Measurements from ENCODE around the gene ERI3.

ERI3 gene

DNA sequence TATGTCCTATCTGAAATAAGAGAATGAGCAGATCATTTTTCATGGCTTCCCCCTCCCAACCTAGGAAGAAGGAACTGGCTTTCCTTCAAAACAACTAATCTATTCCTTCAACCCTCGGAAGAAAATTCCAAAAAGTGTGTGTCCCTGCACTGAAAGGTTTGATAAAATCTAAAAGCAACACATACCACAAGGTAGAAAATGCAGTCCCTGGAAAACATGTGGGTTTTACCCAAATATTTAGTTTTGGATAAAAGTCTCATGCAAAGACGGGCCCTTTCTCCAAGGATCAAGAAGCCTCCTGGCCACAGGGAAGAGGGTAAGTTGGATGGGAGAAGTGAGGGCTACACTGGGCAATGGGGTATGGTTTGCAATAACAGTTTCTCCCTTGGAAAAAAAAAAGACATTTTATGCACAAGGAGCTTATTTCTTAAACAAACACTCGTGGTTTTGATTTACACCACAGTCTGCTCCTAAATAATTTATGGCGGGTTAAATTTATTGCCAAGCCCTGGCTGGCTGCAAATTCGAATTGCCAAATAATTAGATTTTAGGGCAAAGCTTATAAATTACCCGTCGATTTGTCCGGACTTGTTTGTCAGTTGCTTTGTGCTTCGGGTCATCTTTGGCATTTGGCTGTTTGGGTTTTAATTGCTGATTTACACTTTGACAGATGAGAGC is 28.9 kb downstream of the ERI3 start:
- Histone ChIP-seq H3K27me3 (ENCODE audit: control insufficient read depth, insufficient read depth, low read length) (no peaks in the 10 kb centered on the region), H3K9me3 (ENCODE audit: control insufficient read depth, low read length) (no peaks in the 10 kb centered on the region), H3K36me3 (ENCODE audit: control insufficient read depth, insufficient read depth, low read length) (no peaks in the 10 kb centered on the region), H3K4me1 (ENCODE audit: control insufficient read depth, insufficient read depth, low read length) (peaks cover 17% of the 10 kb centered on the region), H3K9ac (ENCODE audit: low read length) (no peak overlapping the region), H3K4me3 (ENCODE audit: low read length) (no peak overlapping the region)

DNA sequence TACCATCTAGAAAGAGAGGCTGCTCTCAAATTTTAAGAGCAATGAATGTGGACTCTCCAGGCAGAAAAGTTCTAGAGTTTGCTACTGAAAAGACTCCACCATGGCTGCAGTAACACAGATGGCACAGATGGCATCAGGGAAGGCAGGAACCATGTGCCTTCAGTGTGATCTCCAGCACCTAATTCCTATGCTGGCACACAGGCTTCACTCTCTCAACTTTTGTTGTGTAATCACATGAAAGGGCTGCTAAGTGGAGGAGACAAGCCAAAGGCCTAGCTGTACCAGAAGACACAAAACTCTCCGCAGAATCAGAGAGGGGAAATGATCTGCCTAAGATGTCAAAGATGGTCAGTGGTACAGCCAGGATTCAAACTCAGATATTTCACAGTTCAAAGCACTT is 31.1 kb downstream of the ERI3 start:
- H3K9me3 ChIP-seq (ENCODE audit: control insufficient read depth, low read length) = no peaks in the 10 kb centered on the region
- no peaks in the 10 kb centered on the region for H3K27me3 ChIP-seq (ENCODE audit: control insufficient read depth, insufficient read depth, low read length)
- H3K4me3 ChIP-seq (ENCODE audit: low read length) = no peak overlapping the region
- no peaks in the 10 kb centered on the region for H3K36me3 ChIP-seq (ENCODE audit: control insufficient read depth, insufficient read depth, low read length)
- H3K4me1 ChIP-seq (ENCODE audit: control insufficient read depth, insufficient read depth, low read length) = peaks cover 17% of the 10 kb centered on the region
- H3K9ac ChIP-seq (ENCODE audit: low read length) = no peak overlapping the region

DNA sequence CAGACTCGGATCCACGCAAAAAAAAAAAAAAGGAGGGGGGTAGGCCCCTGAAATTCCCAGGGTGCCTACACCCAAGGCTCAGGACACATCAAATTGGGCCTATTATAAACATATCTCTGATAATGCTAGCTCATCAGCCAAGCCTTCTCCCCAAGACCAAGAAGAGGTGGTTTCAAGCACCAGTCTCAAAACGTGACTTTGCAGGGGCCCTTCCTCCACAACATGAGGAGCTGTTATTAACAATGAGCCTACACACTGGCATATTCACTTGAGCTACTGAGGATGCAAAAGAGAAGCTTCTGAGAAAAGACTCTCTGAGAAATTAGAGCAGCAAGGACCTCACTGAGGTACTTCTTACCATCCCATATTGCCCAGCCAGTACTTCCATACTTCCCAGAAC is 32.7 kb downstream of the ERI3 start:
- Histone ChIP-seq H3K4me1 (ENCODE audit: control insufficient read depth, insufficient read depth, low read length) (peaks cover 9% of the 10 kb centered on the region), H3K9ac (ENCODE audit: low read length) (no peak overlapping the region), H3K9me3 (ENCODE audit: control insufficient read depth, low read length) (no peaks in the 10 kb centered on the region), H3K27me3 (ENCODE audit: control insufficient read depth, insufficient read depth, low read length) (no peaks in the 10 kb centered on the region), H3K36me3 (ENCODE audit: control insufficient read depth, insufficient read depth, low read length) (no peaks in the 10 kb centered on the region), H3K4me3 (ENCODE audit: low read length) (no peak overlapping the region)

DNA sequence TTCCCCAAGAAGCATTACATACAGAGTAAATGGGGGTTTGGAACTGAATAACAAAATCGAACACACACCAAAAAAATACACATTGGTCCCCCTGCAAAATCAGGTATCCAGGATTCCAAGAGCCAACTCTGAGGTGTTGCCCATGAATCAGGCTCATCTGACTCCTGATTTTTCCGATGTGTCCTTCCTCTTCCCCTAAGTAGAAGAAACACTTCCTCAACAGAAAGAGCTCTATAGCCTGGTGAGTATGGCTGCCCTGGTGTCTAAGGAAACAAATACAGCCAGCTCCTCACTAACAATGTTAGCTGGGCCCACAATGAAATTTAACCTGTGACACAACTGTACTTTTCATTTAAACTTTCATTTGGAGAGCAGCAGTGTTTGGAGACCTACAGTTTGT is 33.6 kb downstream of the ERI3 start:
- H3K27me3 ChIP-seq (ENCODE audit: control insufficient read depth, insufficient read depth, low read length) = no peaks in the 10 kb centered on the region
- H3K9ac ChIP-seq (ENCODE audit: low read length) = no peak overlapping the region
- H3K4me1 ChIP-seq (ENCODE audit: control insufficient read depth, insufficient read depth, low read length) = no peaks in the 10 kb centered on the region
- H3K36me3 ChIP-seq (ENCODE audit: control insufficient read depth, insufficient read depth, low read length) = no peaks in the 10 kb centered on the region
- H3K4me3 ChIP-seq (ENCODE audit: low read length) = no peak overlapping the region
- H3K9me3 ChIP-seq (ENCODE audit: control insufficient read depth, low read length) = no peaks in the 10 kb centered on the region

DNA sequence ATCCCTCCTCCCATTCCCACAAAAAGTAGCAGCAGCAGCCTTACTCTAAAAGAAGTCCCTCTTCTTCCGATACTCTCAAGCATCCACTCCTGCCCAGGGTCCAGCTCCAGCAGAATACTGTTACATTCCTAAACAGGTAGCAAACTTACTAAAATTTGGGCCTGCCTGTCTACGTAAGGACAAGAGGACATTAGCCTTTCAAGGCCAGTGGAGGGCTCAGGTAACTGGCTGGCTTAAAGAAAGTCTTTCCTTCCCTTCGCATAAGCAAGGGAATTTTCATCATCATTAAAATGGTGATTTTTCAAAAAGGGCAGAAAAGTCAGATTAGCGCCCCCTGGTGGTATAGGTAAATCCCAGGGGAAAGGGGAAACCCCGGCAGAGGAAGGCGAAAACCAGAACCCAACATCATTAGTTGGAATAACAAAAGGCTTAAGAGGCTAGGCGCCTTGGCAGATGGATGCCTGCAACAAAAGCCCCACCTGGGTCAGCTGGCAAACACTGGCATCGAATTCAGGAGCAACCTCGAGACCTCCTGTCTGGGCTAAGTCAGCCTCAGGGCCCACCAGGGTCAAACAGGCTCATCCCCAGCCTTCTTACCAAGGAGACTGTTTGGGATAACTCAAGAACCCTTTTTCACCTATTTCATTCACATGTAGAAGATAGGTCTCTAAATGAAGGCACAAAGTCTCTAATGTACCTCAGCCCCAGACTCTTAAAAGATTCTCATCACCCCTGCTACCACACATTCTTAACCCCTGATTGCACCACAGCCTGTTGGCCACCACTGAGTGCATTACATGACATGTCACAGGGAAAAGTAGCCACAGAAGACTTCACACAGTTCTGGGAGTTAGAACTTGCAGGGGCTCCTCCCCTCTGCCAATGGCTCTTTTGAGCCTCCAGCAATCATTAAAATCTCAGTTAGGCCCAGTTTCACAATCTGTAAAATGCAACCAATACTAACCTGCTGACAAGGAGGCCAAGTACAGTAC is 36.7 kb downstream of the ERI3 start:
- H3K9ac ChIP-seq (ENCODE audit: low read length) = no peak overlapping the region
- H3K27me3 ChIP-seq (ENCODE audit: control insufficient read depth, insufficient read depth, low read length) = no peaks in the 10 kb centered on the region
- no peak overlapping the region for H3K4me3 ChIP-seq (ENCODE audit: low read length)
- H3K36me3 ChIP-seq (ENCODE audit: control insufficient read depth, insufficient read depth, low read length) = no peaks in the 10 kb centered on the region
- no peaks in the 10 kb centered on the region for H3K4me1 ChIP-seq (ENCODE audit: control insufficient read depth, insufficient read depth, low read length)
- H3K9me3 ChIP-seq (ENCODE audit: control insufficient read depth, low read length) = no peaks in the 10 kb centered on the region

DNA sequence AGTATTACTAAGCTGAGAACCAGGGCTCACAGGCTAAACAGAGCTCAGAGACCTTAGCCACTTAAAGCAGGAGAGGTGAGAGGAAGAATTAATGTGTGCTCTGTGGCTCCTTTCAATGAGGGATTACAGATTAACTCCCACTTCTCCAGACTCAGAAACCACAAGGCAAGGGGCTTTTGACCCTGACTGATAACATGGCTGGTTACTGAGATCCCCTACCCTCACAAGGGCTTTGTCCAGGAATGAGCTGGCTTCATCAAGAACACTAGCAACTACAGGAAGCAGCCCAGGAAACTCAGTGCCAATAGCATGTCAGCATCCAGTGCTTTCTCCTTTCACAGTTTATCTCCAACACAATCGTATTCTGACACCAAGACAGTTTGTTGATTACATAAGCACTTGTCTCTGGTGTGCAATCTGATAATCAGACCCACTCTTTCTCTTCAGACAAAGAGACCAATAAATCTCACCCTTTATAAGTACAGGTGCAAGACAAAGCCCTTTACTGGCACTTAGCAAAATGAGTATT is 38.8 kb downstream of the ERI3 start:
- Histone ChIP-seq H3K36me3 (ENCODE audit: control insufficient read depth, insufficient read depth, low read length) (no peaks in the 10 kb centered on the region), H3K4me1 (ENCODE audit: control insufficient read depth, insufficient read depth, low read length) (no peaks in the 10 kb centered on the region), H3K27me3 (ENCODE audit: control insufficient read depth, insufficient read depth, low read length) (no peaks in the 10 kb centered on the region), H3K9me3 (ENCODE audit: control insufficient read depth, low read length) (no peaks in the 10 kb centered on the region), H3K9ac (ENCODE audit: low read length) (no peak overlapping the region), H3K4me3 (ENCODE audit: low read length) (no peak overlapping the region)

DNA sequence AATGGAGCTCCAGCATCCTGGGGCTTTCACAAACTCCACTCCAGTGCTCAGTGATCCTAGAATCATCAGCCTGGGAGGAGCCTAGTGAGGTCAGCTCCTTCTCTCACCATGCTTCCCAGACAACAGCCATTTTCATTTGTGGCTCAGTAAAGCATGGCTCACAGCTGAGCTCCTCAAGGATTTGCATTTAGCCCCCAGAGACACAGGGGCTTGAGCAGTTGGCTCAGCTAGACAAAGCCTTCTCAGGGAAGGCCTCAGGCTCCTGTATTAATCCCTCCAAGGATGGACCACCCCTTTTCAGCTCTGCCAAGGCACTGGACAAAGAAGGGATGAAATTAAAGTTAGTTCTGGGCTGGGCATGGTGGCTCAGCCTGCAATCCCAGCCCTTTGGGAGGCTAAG is 39.5 kb downstream of the ERI3 start:
- no peaks in the 10 kb centered on the region for H3K9me3 ChIP-seq (ENCODE audit: control insufficient read depth, low read length)
- no peaks in the 10 kb centered on the region for H3K36me3 ChIP-seq (ENCODE audit: control insufficient read depth, insufficient read depth, low read length)
- H3K9ac ChIP-seq (ENCODE audit: low read length) = no peak overlapping the region
- H3K4me3 ChIP-seq (ENCODE audit: low read length) = no peak overlapping the region
- H3K27me3 ChIP-seq (ENCODE audit: control insufficient read depth, insufficient read depth, low read length) = no peaks in the 10 kb centered on the region
- H3K4me1 ChIP-seq (ENCODE audit: control insufficient read depth, insufficient read depth, low read length) = no peaks in the 10 kb centered on the region

DNA sequence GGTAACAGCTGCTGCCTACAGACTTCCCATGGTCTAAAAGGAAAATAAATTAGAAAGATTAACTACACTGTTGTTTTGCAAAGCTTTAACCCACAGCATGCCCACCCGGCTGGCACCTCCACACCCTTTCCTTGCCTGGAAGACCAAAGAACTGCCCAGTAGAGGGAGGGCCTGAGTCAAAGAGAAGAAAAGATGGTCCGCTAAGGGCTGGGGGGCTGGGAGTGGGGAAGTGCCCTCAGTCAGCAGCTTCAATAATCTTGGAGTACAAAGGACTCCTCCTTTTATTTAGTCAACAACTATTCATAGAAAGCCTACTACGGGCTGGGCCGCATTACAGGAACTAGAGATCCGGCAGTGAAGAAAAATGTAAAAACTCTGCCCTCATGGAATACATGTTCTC is 40.6 kb downstream of the ERI3 start:
- Histone ChIP-seq H3K9me3 (ENCODE audit: control insufficient read depth, low read length) (no peaks in the 10 kb centered on the region), H3K4me3 (ENCODE audit: low read length) (no peak overlapping the region), H3K4me1 (ENCODE audit: control insufficient read depth, insufficient read depth, low read length) (no peaks in the 10 kb centered on the region), H3K27me3 (ENCODE audit: control insufficient read depth, insufficient read depth, low read length) (no peaks in the 10 kb centered on the region), H3K36me3 (ENCODE audit: control insufficient read depth, insufficient read depth, low read length) (no peaks in the 10 kb centered on the region), H3K9ac (ENCODE audit: low read length) (no peak overlapping the region)

DNA sequence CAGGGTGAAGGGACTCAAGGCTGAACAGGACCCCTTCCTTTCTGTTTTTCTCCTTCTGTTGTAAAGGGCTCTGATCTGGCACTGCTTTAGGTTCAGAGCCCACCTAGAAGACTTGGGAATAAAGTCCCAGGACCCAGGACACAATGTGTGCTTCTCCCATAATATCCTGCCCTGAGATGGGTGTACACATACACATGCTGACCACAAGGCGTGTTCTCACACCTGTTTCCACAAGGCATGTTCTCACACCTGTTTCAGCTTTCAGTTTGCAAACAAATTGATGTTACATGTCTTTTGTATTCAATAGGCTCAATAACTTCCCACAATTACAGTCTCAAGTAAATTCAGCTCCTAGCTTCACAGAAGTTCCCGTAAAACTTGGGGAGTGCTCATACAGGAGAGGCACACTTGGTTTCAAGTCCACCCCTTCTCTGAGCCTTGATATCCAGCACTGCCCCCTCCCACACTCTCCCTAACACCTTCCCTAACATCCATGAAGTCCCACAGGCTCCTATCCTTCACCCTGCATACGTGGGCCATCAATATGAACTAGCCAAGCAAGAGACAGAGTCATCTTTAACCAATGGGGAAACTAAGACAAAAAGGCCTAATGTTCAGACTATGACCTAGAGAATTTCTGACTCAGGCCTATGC is 41.7 kb downstream of the ERI3 start:
- no peak overlapping the region for H3K4me3 ChIP-seq (ENCODE audit: low read length)
- no peaks in the 10 kb centered on the region for H3K36me3 ChIP-seq (ENCODE audit: control insufficient read depth, insufficient read depth, low read length)
- no peaks in the 10 kb centered on the region for H3K4me1 ChIP-seq (ENCODE audit: control insufficient read depth, insufficient read depth, low read length)
- H3K9ac ChIP-seq (ENCODE audit: low read length) = no peak overlapping the region
- no peaks in the 10 kb centered on the region for H3K9me3 ChIP-seq (ENCODE audit: control insufficient read depth, low read length)
- H3K27me3 ChIP-seq (ENCODE audit: control insufficient read depth, insufficient read depth, low read length) = no peaks in the 10 kb centered on the region

DNA sequence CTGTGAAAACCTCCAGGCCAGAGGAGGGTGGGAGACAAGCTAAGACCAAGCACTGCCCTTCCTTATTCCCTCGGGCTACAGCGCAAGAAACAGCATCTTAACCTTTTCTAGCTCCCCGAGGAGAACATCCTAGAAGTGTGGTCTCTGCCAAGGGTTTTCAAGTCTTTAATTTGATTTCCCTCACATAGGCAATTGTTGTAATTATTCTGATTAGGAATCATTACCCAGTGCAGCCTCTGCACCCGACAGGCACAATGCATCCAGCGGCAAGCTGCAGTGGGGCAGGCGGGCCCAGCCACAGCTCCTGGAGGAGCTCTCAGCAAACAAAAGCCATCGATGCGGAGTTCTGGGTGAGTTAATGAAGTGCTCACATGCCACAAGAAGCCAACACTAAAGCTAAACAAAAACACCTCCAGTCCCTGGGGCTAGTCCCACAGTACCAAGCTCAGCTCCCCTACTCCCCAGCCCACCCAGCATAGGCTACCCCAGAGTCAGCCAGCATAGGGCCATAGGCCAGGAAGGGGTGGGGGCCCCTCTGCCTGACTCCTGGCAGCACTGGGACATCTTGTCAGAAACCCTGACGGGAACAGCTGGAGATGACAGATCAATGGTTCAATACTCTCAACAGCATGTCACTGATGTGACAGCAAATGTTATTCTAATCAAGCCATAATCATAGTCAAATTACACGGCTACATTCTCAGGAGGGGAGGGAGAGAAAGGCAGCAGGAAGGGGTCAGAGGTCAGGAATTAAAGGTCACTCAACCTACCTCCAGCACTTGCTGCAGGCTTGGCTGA is 42.5 kb downstream of the ERI3 start:
- Histone ChIP-seq H3K9me3 (ENCODE audit: control insufficient read depth, low read length) (no peaks in the 10 kb centered on the region), H3K4me3 (ENCODE audit: low read length) (no peak overlapping the region), H3K9ac (ENCODE audit: low read length) (no peak overlapping the region), H3K27me3 (ENCODE audit: control insufficient read depth, insufficient read depth, low read length) (no peaks in the 10 kb centered on the region), H3K4me1 (ENCODE audit: control insufficient read depth, insufficient read depth, low read length) (no peaks in the 10 kb centered on the region), H3K36me3 (ENCODE audit: control insufficient read depth, insufficient read depth, low read length) (no peaks in the 10 kb centered on the region)

DNA sequence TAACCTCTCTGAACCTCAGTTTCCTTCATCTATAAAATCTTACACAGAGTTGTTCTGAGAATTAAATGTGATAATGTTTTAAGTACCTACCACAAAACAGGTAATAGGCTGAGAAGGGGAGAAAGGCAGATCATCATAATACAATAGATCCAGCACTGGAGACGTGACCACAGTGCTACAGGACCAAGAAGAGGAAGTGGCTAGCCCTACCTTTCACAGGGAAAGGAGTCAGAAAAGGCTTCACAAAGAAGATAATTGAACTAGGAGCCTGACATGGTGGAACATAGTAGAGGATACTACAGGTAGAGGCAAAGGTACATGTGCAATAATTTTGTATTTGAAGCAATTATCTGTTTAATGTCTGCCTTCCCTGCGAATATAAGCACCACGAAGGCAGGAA is 45.1 kb downstream of the ERI3 start:
- Histone ChIP-seq H3K4me3 (ENCODE audit: low read length) (no peak overlapping the region), H3K4me1 (ENCODE audit: control insufficient read depth, insufficient read depth, low read length) (no peaks in the 10 kb centered on the region), H3K9ac (ENCODE audit: low read length) (no peak overlapping the region), H3K36me3 (ENCODE audit: control insufficient read depth, insufficient read depth, low read length) (peaks cover 6% of the 10 kb centered on the region), H3K27me3 (ENCODE audit: control insufficient read depth, insufficient read depth, low read length) (no peaks in the 10 kb centered on the region), H3K9me3 (ENCODE audit: control insufficient read depth, low read length) (no peaks in the 10 kb centered on the region)
